HG02623 (cell line): ENCODE measurements around the gene CMIP.
"Not testable (repeated sequence)": the region's sequence is repeated elsewhere in the genome, so short reads cannot be mapped to it uniquely, and the experiment has no call there.

ENCODE experiments used
- ATAC-seq: cut with Tn5 transposase; IDR thresholded peaks from one replicate; pipeline ENCODE4 v1.9.1; 2021; ENCODE audit warnings: moderate library complexity; ENCODE audit not compliant: unreplicated experiment

Gene CMIP

GRCh38 chr16:81562926-81563325 is 118.3 kb downstream of the CMIP start:
- ATAC-seq = no peak

- ATAC-seq = no peak
Observed at GRCh38 chr16:81564421-81564911, 119.9 kb downstream of the CMIP start.

GRCh38 chr16:81565321-81566028 is 120.9 kb downstream of the CMIP start:
- ATAC-seq = no peak

GRCh38 chr16:81566086-81567007 is 121.7 kb downstream of the CMIP start:
- ATAC-seq = no peak

GRCh38 chr16:81567087-81567486 is 122.5 kb downstream of the CMIP start:
- no peak for ATAC-seq

- no peak for ATAC-seq
Observed at GRCh38 chr16:81567987-81568748, 123.6 kb downstream of the CMIP start.

GRCh38 chr16:81568749-81569087 is 124.1 kb downstream of the CMIP start:
- no peak for ATAC-seq

GRCh38 chr16:81569361-81570034 is 124.9 kb downstream of the CMIP start:
- no peak for ATAC-seq

GRCh38 chr16:81570151-81570846 is 125.7 kb downstream of the CMIP start:
- no peak for ATAC-seq

GRCh38 chr16:81571175-81571574 is 126.6 kb downstream of the CMIP start:
- ATAC-seq = no peak

GRCh38 chr16:81571592-81572385 is 127.2 kb downstream of the CMIP start:
- ATAC-seq = no peak

GRCh38 chr16:81572386-81573144 is 128.0 kb downstream of the CMIP start:
- ATAC-seq = no peak

GRCh38 chr16:81573533-81574020 is 129.0 kb downstream of the CMIP start:
- ATAC-seq = no peak

- ATAC-seq = no peak
Observed at GRCh38 chr16:81574168-81574567, 129.6 kb downstream of the CMIP start.

- ATAC-seq = no peak
Observed at GRCh38 chr16:81575307-81575706, 130.7 kb downstream of the CMIP start.

- ATAC-seq = no peak
Observed at GRCh38 chr16:81575834-81576233, 131.2 kb downstream of the CMIP start.

- ATAC-seq = no peak
Observed at GRCh38 chr16:81576696-81577095, 132.1 kb downstream of the CMIP start.

GRCh38 chr16:81577272-81577671 is 132.7 kb downstream of the CMIP start:
- ATAC-seq = not testable (repeated sequence)
